NT2/D1 (cell line): ENCODE data around the gene APOA4.

Source experiments
- SUZ12 ChIP-seq: IDR thresholded peaks from 2 replicates; pipeline ENCODE4 v1.6.1; 2011; ENCODE audit not compliant: insufficient read length, insufficient read depth; ENCODE audit errors: extremely low read depth
- YY1 ChIP-seq: IDR thresholded peaks from 2 replicates; pipeline ENCODE4 v1.6.1; 2011; ENCODE audit not compliant: insufficient read length, insufficient read depth
- ZNF274 ChIP-seq: IDR thresholded peaks from 2 replicates; pipeline ENCODE4 v1.6.1; 2011; ENCODE audit warnings: mild to moderate bottlenecking, low read depth, low read length

DNA sequence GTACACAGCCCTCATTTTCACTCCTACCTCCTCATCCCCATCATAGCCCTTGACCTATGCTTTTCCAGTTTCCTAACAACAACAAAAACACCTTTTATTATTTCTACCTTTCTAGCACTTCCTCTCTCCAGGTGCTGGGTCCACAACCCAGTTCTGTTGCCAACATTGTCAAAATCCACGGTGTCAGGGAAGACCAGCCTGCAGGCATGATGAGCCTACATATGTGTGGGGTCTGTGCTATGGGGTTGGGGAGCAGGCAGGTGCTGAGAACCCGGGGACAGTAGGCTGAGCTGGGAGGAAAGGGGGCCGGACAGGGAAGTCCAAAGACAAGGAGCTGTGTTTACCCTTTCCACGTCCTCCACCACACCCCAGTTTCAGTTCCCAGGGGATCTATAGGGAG, 34.6 kb downstream of the APOA4 start:
- TF ChIP-seq ZNF274 (no peak), YY1 (no peak), SUZ12 (no peak)
